Sigmoid colon (tissue), 4 donors: ENCODE data around the gene TFF2.

Experiments
- EP300 ChIP-seq, 4 donors: sonication (generic); formaldehyde crosslinking; IDR thresholded peaks; one replicate each; pipeline ENCODE4 v1.6.1; 2017; ENCODE audit warnings: antibody characterized with exemption in 4 of 4
- TF ChIP-seq, protein P1 (sequence below), 4 experiments: fragments of 450-650 bp in 3 of 4; fragments of 200-600 bp in 1 of 4; IDR thresholded peaks; one replicate each; pipeline ENCODE4 v1.5.1; 2016 to 2019; ENCODE audit warnings: antibody characterized with exemption in 4 of 4, mild to moderate bottlenecking in 3 of 4, moderate library complexity in 2 of 4

DNA sequence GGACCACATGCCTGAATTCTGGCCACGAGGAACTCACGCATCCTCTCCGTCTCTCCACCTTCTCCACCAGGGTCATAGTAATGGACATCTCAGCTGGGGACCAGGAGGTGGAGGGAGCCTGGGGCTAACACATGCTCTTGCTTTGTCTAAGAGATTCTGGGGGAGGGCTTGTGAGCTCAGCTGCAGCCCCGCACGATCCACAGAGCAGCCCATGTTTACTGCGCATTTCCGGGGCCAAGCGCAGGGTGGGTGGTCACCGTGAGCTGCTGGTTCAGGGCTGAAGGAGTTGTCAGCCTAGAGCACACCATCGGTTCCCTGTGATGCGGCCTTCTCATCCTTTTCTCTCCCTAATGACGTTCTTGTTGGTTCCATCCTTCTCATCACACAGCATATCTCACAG lies 7.5 kb upstream of the TFF2 start:
- TF ChIP-seq, protein P1, sequence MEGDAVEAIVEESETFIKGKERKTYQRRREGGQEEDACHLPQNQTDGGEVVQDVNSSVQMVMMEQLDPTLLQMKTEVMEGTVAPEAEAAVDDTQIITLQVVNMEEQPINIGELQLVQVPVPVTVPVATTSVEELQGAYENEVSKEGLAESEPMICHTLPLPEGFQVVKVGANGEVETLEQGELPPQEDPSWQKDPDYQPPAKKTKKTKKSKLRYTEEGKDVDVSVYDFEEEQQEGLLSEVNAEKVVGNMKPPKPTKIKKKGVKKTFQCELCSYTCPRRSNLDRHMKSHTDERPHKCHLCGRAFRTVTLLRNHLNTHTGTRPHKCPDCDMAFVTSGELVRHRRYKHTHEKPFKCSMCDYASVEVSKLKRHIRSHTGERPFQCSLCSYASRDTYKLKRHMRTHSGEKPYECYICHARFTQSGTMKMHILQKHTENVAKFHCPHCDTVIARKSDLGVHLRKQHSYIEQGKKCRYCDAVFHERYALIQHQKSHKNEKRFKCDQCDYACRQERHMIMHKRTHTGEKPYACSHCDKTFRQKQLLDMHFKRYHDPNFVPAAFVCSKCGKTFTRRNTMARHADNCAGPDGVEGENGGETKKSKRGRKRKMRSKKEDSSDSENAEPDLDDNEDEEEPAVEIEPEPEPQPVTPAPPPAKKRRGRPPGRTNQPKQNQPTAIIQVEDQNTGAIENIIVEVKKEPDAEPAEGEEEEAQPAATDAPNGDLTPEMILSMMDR (IDR thresholded peaks at IDR 0.05) = no peak
- TF ChIP-seq EP300 (IDR thresholded peaks at IDR 0.05) = no peak
